Neutrophil (primary cell): Measurements from ENCODE around the gene THRB.
A peak's percentile ranks its signal among the peaks of the same experiment; 100 is the strongest.

ENCODE experiments used
- H3K27ac ChIP-seq: fragments of 200-600 bp; sonication (generic); 2 replicates; pipeline ENCODE4 v1.5.1; 2016; ENCODE audit warnings: mild to moderate bottlenecking, moderate library complexity
- H3K27me3 ChIP-seq: fragments of 200-600 bp; sonication (generic); 2 replicates; pipeline ENCODE4 v1.6.0; 2016; ENCODE audit warnings: mild to moderate bottlenecking
- H3K36me3 ChIP-seq: fragments of 200-600 bp; sonication (generic); 2 replicates; pipeline ENCODE4 v1.5.1; 2017
- H3K4me1 ChIP-seq, 2 experiments: fragments of 200-600 bp in 1 of 2; sonication (generic) in 1 of 2; 1 replicate in 1 of 2; 2 replicates in 1 of 2; pipeline versions ENCODE4 v1.5.1 to v1.6.1; 2013 to 2016; ENCODE audit warnings: low read depth in 1 of 2, low read length in 1 of 2, mild to moderate bottlenecking in 1 of 2, moderate library complexity in 1 of 2; ENCODE audit not compliant: control insufficient read depth in 1 of 2, insufficient read depth in 1 of 2
- H3K4me3 ChIP-seq, 2 experiments: fragments of 200-600 bp in 1 of 2; sonication (generic) in 1 of 2; 1 replicate in 1 of 2; 2 replicates in 1 of 2; pipeline ENCODE4 v1.5.1; 2013 to 2016; ENCODE audit warnings: low read depth in 1 of 2, low read length in 1 of 2, mild to moderate bottlenecking in 1 of 2, moderate library complexity in 1 of 2
- H3K9me3 ChIP-seq: fragments of 200-600 bp; sonication (generic); 2 replicates; pipeline ENCODE4 v1.5.1; 2016
- CTCF ChIP-seq: fragments of 200-600 bp; sonication (generic); IDR thresholded peaks from 2 replicates; pipeline ENCODE4 v1.5.1; 2016; ENCODE audit warnings: antibody characterized with exemption

The THRB gene

GRCh38 chr3:24496529-24497482 lies 2.2 kb upstream of the THRB start:
- Histone ChIP-seq H3K27ac (no peak overlapping the region), H3K27me3 (peaks cover 100% of the 10 kb centered on the region), H3K9me3 (no peaks in the 10 kb centered on the region), H3K4me3 (no peak overlapping the region), H3K4me1 (peaks cover 0 to 18% of the 10 kb centered on the region in 2 experiments), H3K36me3 (no peaks in the 10 kb centered on the region)
- TF ChIP-seq CTCF = no peak

GRCh38 chr3:24495326-24495994 lies 810 bp upstream of the THRB start:
- no peaks in the 10 kb centered on the region for H3K36me3 ChIP-seq
- TF ChIP-seq CTCF = no peak
- H3K4me3 ChIP-seq = peak overlapping the region in 1 of 2 experiments; percentile 41
- H3K9me3 ChIP-seq = no peaks in the 10 kb centered on the region
- H3K27ac ChIP-seq = no peak overlapping the region
- peaks cover 100% of the 10 kb centered on the region for H3K27me3 ChIP-seq
- H3K4me1 ChIP-seq = peaks cover 0 to 18% of the 10 kb centered on the region in 2 experiments

- H3K4me3 ChIP-seq = peak overlapping the region in 1 of 2 experiments; percentile 41
- peaks cover 100% of the 10 kb centered on the region for H3K27me3 ChIP-seq
- no peaks in the 10 kb centered on the region for H3K36me3 ChIP-seq
- peaks cover 0 to 18% of the 10 kb centered on the region in 2 experiments for H3K4me1 ChIP-seq
- no peak for TF ChIP-seq CTCF
- H3K9me3 ChIP-seq = no peaks in the 10 kb centered on the region
- H3K27ac ChIP-seq = no peak overlapping the region
Measured at GRCh38 chr3:24493746-24494617, 668 bp downstream of the THRB start.

GRCh38 chr3:24492971-24493551 lies 1.6 kb downstream of the THRB start:
- TF ChIP-seq CTCF = no peak
- Histone ChIP-seq H3K27ac (no peak overlapping the region), H3K4me1 (peaks cover 0 to 18% of the 10 kb centered on the region in 2 experiments), H3K9me3 (no peaks in the 10 kb centered on the region), H3K4me3 (no peak overlapping the region), H3K36me3 (no peaks in the 10 kb centered on the region), H3K27me3 (peaks cover 94% of the 10 kb centered on the region)

GRCh38 chr3:24490151-24490550 lies 4.5 kb downstream of the THRB start:
- Histone ChIP-seq H3K4me3 (no peak overlapping the region), H3K36me3 (no peaks in the 10 kb centered on the region), H3K4me1 (peaks cover 0 to 10% of the 10 kb centered on the region in 2 experiments), H3K27me3 (peaks cover 78% of the 10 kb centered on the region), H3K27ac (no peak overlapping the region), H3K9me3 (no peaks in the 10 kb centered on the region)
- no peak for TF ChIP-seq CTCF
